WTC11 (cell line): Measurements from ENCODE around the gene LINC01488. TPM values are rescaled to one million over a fixed set of nuclear protein-coding genes. Genes with fewer than 3 reads are reported as not detected.

Experiments
- ATAC-seq: fragments of 200-7000 bp; cut with Tn5 transposase; 2 replicates; pipeline ENCODE4 v1.10.0; 2021; ENCODE audit warnings: mild to moderate bottlenecking, moderate library complexity
- CTCF ChIA-PET: fragments of 300-600 bp; sonication (Branson Sonifier 250); formaldehyde crosslinking; loops from one replicate; lab custom pipeline; 2021; ENCODE audit warnings: antibody characterized with exemption; lab: Charles Lee
- POLR2A ChIA-PET: fragments of 350-600 bp; sonication (Branson Sonifier 250); formaldehyde crosslinking; loops from one replicate; lab custom pipeline; 2021; ENCODE audit warnings: antibody characterized with exemption; lab: Charles Lee
- DNase-seq: peaks from one replicate; pipeline ENCODE4 v3.0.0; 2021; ENCODE audit warnings: low spot score
- H3K27ac Mint-ChIP-seq: 2 replicates; pipeline ENCODE4 v1.8.0; 2021; ENCODE audit warnings: mixed read lengths
- H3K27me3 Mint-ChIP-seq: 2 replicates; pipeline ENCODE4 v1.8.0; 2021; ENCODE audit warnings: low read depth, mild to moderate bottlenecking, moderate library complexity, mixed read lengths
- H3K36me3 Mint-ChIP-seq: 2 replicates; pipeline ENCODE4 v1.8.0; 2021; ENCODE audit warnings: mixed read lengths
- H3K4me1 Mint-ChIP-seq: 2 replicates; pipeline ENCODE4 v1.8.0; 2022; ENCODE audit warnings: mixed read lengths
- H3K4me3 Mint-ChIP-seq: 2 replicates; pipeline ENCODE4 v1.8.0; 2021; ENCODE audit warnings: mild to moderate bottlenecking, moderate library complexity, mixed read lengths
- H3K9me3 Mint-ChIP-seq: 2 replicates; pipeline ENCODE4 v1.8.0; 2021; ENCODE audit warnings: mixed read lengths
- ATF6 ChIP-seq: sonication (generic); formaldehyde crosslinking; IDR thresholded peaks from 2 replicates; pipeline ENCODE4 v1.8.1; 2023; ENCODE audit warnings: mild to moderate bottlenecking, missing genetic modification reagents
- CREB1 ChIP-seq: sonication (generic); formaldehyde crosslinking; IDR thresholded peaks from 2 replicates; pipeline ENCODE4 v1.8.0; 2023; ENCODE audit warnings: mild to moderate bottlenecking, missing genetic modification reagents
- CTCF ChIP-seq: fragments of 200-600 bp; IDR thresholded peaks from 2 replicates; pipeline ENCODE4 v1.8.0; 2022; ENCODE audit warnings: antibody characterized with exemption
- ELF4 ChIP-seq: sonication (generic); formaldehyde crosslinking; IDR thresholded peaks from 2 replicates; pipeline ENCODE4 v1.8.1; 2022; ENCODE audit warnings: low read depth, mild to moderate bottlenecking, moderate library complexity, missing genetic modification reagents
- FOXK1 ChIP-seq: sonication (generic); formaldehyde crosslinking; IDR thresholded peaks from 2 replicates; pipeline ENCODE4 v1.8.0; 2022; ENCODE audit warnings: mild to moderate bottlenecking, moderate library complexity, missing genetic modification reagents
- FOXP1 ChIP-seq: sonication (generic); formaldehyde crosslinking; IDR thresholded peaks from 2 replicates; pipeline ENCODE4 v1.8.0; 2022; ENCODE audit warnings: missing genetic modification reagents, mild to moderate bottlenecking, moderate library complexity, borderline replicate concordance
- MLX ChIP-seq: sonication (generic); formaldehyde crosslinking; IDR thresholded peaks from 2 replicates; pipeline ENCODE4 v1.8.1; 2023; ENCODE audit warnings: mild to moderate bottlenecking, missing genetic modification reagents, moderate library complexity
- NR1H2 ChIP-seq: sonication (generic); formaldehyde crosslinking; IDR thresholded peaks from 2 replicates; pipeline ENCODE4 v1.9.0; 2021; ENCODE audit warnings: mild to moderate bottlenecking, moderate library complexity, missing genetic modification reagents
- PREB ChIP-seq: sonication (generic); formaldehyde crosslinking; IDR thresholded peaks from 2 replicates; pipeline ENCODE4 v1.8.1; 2022; ENCODE audit warnings: mild to moderate bottlenecking, missing genetic modification reagents, moderate library complexity, borderline replicate concordance
- TCF7 ChIP-seq: sonication (generic); formaldehyde crosslinking; IDR thresholded peaks from 2 replicates; pipeline ENCODE4 v1.8.0; 2022; ENCODE audit warnings: mild to moderate bottlenecking, low read depth, missing genetic modification reagents, moderate library complexity
- TP53 ChIP-seq: sonication (generic); formaldehyde crosslinking; IDR thresholded peaks from 2 replicates; pipeline ENCODE4 v1.8.1; 2023; ENCODE audit warnings: mild to moderate bottlenecking, missing genetic modification reagents
- ZBTB43 ChIP-seq: sonication (generic); formaldehyde crosslinking; IDR thresholded peaks from 2 replicates; pipeline ENCODE4 v1.8.1; 2023; ENCODE audit warnings: mild to moderate bottlenecking, missing genetic modification reagents
- ZNF416 ChIP-seq: fragments of 250-450 bp; sonication (Bioruptor Pico); IDR thresholded peaks from 2 replicates; pipeline ENCODE4 v1.9.0; 2021; ENCODE audit warnings: mild to moderate bottlenecking, inconsistent platforms
- ZNF512 ChIP-seq: sonication (generic); formaldehyde crosslinking; IDR thresholded peaks from 2 replicates; pipeline ENCODE4 v1.8.1; 2022; ENCODE audit warnings: missing genetic modification reagents, borderline replicate concordance
- ZSCAN18 ChIP-seq: fragments of 250-450 bp; sonication (Bioruptor Pico); IDR thresholded peaks from 2 replicates; pipeline ENCODE4 v2.1.2; 2022; ENCODE audit warnings: mild to moderate bottlenecking, moderate library complexity
- total RNA-seq: library from RNA; stranded (reverse); gene quantifications from 3 replicates; pipeline ENCODE4 v1.2.3, GENCODE V29; 2021
- TF ChIP-seq, protein P1 (sequence below): sonication (generic); formaldehyde crosslinking; IDR thresholded peaks from 2 replicates; pipeline ENCODE4 v1.8.0; 2022; ENCODE audit warnings: mild to moderate bottlenecking, missing genetic modification reagents
- TF ChIP-seq, protein P2 (sequence below): sonication (generic); formaldehyde crosslinking; IDR thresholded peaks from 2 replicates; pipeline ENCODE4 v1.8.0; 2022; ENCODE audit warnings: mild to moderate bottlenecking, missing genetic modification reagents

The LINC01488 gene
- total RNA-seq, 1 experiment from 2014 or later = not detected

- ChIA-PET CTCF (no interaction called here), POLR2A (interaction anchor here (0.8 kb wide), 1 partner anchor 12 kb away, joined by 3 read pairs; no protein-coding TSS in a partner anchor)
- no peak overlapping the region for H3K27ac Mint-ChIP-seq
- H3K4me1 Mint-ChIP-seq = peaks cover 19% of the 10 kb centered on the region
- no peaks in the 10 kb centered on the region for H3K36me3 Mint-ChIP-seq
- DNase-seq = no peak
- H3K4me3 Mint-ChIP-seq = no peak overlapping the region
- no peaks in the 10 kb centered on the region for H3K9me3 Mint-ChIP-seq
- H3K27me3 Mint-ChIP-seq = no peaks in the 10 kb centered on the region; the same call in 1 of the 2 replicates
- ATAC-seq = peak; percentile 52
- TF ChIP-seq, protein P1, sequence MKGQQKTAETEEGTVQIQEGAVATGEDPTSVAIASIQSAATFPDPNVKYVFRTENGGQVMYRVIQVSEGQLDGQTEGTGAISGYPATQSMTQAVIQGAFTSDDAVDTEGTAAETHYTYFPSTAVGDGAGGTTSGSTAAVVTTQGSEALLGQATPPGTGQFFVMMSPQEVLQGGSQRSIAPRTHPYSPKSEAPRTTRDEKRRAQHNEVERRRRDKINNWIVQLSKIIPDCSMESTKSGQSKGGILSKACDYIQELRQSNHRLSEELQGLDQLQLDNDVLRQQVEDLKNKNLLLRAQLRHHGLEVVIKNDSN (CRISPR knock-in tag) = no peak
- TF ChIP-seq ZNF416 (CRISPR knock-in tag) (no peak), FOXK1 (CRISPR knock-in tag) (no peak), ATF6 (CRISPR knock-in tag) (no peak), CREB1 (no peak), TP53 (CRISPR knock-in tag) (no peak), MLX (CRISPR knock-in tag) (no peak), ELF4 (CRISPR knock-in tag) (no peak), FOXP1 (CRISPR knock-in tag) (no peak), NR1H2 (no peak), PREB (no peak)
- TF ChIP-seq, protein P2, sequence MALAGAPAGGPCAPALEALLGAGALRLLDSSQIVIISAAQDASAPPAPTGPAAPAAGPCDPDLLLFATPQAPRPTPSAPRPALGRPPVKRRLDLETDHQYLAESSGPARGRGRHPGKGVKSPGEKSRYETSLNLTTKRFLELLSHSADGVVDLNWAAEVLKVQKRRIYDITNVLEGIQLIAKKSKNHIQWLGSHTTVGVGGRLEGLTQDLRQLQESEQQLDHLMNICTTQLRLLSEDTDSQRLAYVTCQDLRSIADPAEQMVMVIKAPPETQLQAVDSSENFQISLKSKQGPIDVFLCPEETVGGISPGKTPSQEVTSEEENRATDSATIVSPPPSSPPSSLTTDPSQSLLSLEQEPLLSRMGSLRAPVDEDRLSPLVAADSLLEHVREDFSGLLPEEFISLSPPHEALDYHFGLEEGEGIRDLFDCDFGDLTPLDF (CRISPR knock-in tag) = no peak
Observed at GRCh38 chr11:69533296-69534165, 52.1 kb downstream of the LINC01488 start.

GRCh38 chr11:69534166-69534530 lies 52.7 kb downstream of the LINC01488 start:
- H3K9me3 Mint-ChIP-seq = no peaks in the 10 kb centered on the region
- ChIA-PET POLR2A (interaction anchor here (0.8 kb wide), 1 partner anchor 13 kb away, joined by 3 read pairs; no protein-coding TSS in a partner anchor), CTCF (no interaction called here)
- peaks cover 20% of the 10 kb centered on the region for H3K4me1 Mint-ChIP-seq
- no peak overlapping the region for H3K4me3 Mint-ChIP-seq
- no peak overlapping the region for H3K27ac Mint-ChIP-seq
- no peaks in the 10 kb centered on the region for H3K36me3 Mint-ChIP-seq
- H3K27me3 Mint-ChIP-seq = no peaks in the 10 kb centered on the region; the same call in 1 of the 2 replicates
- 0 out of 2 replicates have a peak, but pooled peaks have one; percentile 15 for ATAC-seq
- no peak for DNase-seq
- no peak for TF ChIP-seq TCF7 (CRISPR knock-in tag)
- TF ChIP-seq FOXK1 (CRISPR knock-in tag) = no peak
- TF ChIP-seq ZSCAN18 (CRISPR knock-in tag) = no peak
- no peak for TF ChIP-seq TP53 (CRISPR knock-in tag)
- TF ChIP-seq ZNF512 = no peak
- TF ChIP-seq ZBTB43 (CRISPR knock-in tag) = no peak
- TF ChIP-seq CTCF = no peak
- TF ChIP-seq, protein P1 (CRISPR knock-in tag) = no peak
